ENCODE measurements around the gene TAOK1. TPM values are rescaled to one million over a fixed set of nuclear protein-coding genes. Genes with fewer than 3 reads are reported as not detected.
A peak's percentile ranks its signal among the peaks of the same experiment; 100 is the strongest.

TAOK1 gene
- total and polyA plus RNA-seq, 5 donors = 9.8 to 72.2 (median 48.1) TPM

DNA sequence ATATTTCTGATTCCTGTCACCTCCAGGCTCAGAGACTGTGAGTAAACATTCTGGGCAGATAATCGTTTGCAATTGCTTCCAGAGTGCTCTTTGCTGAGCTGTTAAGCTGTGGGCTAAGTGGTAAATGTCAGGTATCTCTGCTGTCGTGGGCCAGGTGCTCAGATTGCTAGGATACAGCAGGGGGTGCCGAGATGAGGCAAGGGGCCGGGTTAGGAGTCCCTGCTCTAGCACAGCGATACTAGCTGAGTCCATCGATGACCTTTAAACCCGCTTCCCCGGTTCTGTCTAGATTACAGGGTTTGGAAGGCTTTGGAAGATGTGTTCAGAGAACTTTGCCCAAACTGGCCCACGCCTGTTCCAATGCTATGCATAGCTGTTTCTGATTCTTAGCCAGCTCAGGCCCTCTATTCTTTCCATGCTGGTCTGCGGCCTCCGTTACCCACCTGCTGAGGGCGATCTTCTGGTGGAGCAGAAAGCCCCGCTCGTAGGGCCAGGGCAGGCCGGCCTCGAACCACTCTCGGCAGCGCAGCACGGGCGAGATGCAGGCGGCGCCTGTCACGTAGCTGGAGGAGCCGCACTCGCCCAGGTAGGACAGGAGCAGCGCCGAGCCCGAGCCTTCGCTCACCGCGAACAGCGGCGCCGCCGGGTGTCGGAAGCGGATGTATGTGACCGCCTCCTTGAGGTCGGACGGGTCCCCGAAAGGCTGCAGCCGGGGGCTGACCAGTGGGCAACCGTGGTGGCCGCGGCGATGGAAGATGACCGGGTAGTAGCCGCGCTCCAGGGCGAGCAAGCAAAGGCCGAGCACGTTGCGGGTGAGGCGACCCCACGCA is 175.7 kb downstream of the TAOK1 start:
- DNase-seq = peak; percentile 37 to 76 (median 73)
- WGBS = 22% methylated on average over 55 of the region's 55 CpGs

DNA sequence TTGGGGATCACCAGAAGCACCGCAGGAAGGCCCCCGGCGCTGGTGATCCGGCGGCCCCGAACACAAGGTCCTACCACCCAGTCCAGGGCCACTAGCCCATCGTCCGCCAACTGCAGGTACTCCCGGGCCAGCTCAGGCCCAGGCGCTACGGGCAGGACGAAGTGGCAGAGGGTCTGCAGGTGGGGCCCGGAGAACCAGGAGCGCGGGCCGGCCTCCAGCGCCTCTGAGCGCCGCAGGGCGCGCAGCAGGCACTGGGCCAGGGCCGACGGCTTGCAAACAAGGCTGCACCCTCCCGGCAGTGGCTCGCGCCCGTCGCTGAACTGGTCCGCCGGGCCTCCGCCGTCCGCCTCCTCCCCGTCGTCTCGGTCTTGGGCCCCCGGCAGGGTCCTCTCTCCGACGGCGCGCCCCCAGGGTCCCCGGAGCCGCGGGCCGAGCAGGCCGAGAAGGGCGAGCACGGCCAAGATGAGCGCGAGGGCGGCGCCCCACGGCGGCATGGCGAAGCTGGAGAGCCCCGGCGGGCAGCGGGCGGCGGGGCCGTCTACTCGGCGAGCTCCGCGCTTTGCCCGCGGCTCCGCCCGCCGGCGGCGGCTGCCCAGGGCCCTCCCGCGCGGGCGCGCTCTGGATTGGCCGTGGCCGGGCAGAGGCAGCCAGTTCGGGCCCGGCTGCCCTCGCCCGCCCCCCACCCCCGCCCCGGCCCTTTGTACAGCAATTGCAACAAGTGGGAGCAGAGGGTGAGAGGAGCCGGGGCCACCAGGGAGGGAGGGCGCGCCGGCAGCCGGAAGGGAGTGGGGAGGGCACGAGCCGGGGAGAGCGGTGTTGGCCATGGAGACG is 176.5 kb downstream of the TAOK1 start, which contains the start of gene ABHD15:
ABHD15 (minus strand) TSS at position 565 of the 831 bp plus-strand sequence; CDS start at position 494, 71 bp downstream.
- Histone ChIP-seq H3K9me3 (ENCODE audit: control insufficient read depth, low read length) (no peaks in the 10 kb centered on the region), H3K27ac (ENCODE audit: low read length) (peak within 1 kb of the TSS; percentile 61), H3K4me3 (ENCODE audit: low read length) (peak within 1 kb of the TSS; percentile 63), H3K27me3 (ENCODE audit: control insufficient read depth, insufficient read depth) (no peaks in the 10 kb centered on the region), H3K4me1 (ENCODE audit: control insufficient read depth, insufficient read depth, low read length) (peaks cover 8% of the 10 kb centered on the region)
- DNase-seq (peak; percentile 76 to 89 (median 89)), ATAC-seq (peak; percentile 48 to 57)
- 2% methylated on average over 94 of the region's 94 CpGs for WGBS
- intact Hi-C loops (cut with DNase I) = no loop called here

More for the DNA sequence above, 175.7 kb downstream of the TAOK1 start:
- intact Hi-C loops (cut with DNase I) = no loop called here
- no peak overlapping the region for H3K27ac ChIP-seq (ENCODE audit: low read length)
- H3K9me3 ChIP-seq (ENCODE audit: control insufficient read depth, low read length) = no peaks in the 10 kb centered on the region
- ATAC-seq = peak in 1 of 2 donors; percentile 1
- no peaks in the 10 kb centered on the region for H3K27me3 ChIP-seq (ENCODE audit: control insufficient read depth, insufficient read depth)
- peaks cover 9% of the 10 kb centered on the region for H3K4me1 ChIP-seq (ENCODE audit: control insufficient read depth, insufficient read depth, low read length)
- peak overlapping the region; percentile 63 for H3K4me3 ChIP-seq (ENCODE audit: low read length)

DNA sequence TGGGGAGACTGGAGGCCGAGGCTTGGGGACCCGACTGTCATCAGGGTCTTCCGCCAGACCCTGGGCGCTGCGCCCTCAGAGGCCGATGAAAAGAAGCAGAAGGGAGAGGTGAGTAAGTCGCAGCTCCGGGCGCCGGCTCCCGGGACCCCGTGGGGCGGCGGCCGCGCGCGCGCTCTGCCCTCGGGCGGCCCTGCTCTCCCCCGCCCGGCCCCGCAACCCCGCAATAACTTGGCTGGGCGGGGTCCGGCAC is 177.1 kb downstream of the TAOK1 start:
- under 1% methylated on average over 27 of the region's 27 CpGs for WGBS
- H3K4me1 ChIP-seq (ENCODE audit: control insufficient read depth, insufficient read depth, low read length) = peaks cover 8% of the 10 kb centered on the region
- no peaks in the 10 kb centered on the region for H3K27me3 ChIP-seq (ENCODE audit: control insufficient read depth, insufficient read depth)
- intact Hi-C loops (cut with DNase I) = no loop called here
- peak overlapping the region; percentile 63 for H3K4me3 ChIP-seq (ENCODE audit: low read length)
- peak overlapping the region; percentile 61 for H3K27ac ChIP-seq (ENCODE audit: low read length)
- DNase-seq (no peak), ATAC-seq (peak; percentile 1 to 3)
- H3K9me3 ChIP-seq (ENCODE audit: control insufficient read depth, low read length) = no peaks in the 10 kb centered on the region

DNA sequence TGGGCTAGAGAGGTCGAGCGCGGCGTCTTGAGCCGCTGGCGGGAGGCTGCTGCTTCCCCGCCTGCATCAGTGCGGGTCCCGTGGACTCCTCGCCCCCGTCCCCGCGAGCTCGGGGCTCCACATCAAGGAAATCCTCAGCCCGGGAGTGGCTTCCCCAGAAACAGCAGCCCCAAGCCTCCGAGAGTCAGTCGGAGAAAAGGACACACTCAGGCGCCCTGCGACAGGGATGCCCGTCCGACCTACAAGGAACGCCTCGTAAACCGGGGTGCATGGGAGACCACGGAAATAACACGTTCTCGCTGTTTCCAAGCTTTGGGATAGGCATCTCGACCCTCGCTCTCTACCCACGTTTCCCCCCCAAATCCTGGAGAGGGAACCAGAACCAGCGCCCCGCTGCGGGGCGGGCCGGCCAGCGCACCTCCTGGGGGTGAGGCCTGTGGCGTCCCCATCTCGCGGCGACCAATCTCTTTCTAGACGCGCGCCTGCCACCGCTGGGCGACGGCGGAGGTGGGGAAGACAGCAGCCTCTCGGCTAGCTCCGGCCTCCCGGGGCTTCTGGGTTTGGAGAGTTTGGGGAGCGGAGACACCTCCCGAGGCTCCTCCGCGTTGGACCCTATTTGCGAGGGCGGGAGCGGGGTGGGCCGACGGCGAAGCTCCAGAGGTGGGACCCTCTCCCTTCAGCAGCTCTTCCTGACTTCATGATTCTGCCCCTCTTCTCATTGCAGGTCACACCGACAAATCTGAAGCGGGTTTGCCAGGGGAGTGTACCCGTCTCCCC is 177.6 kb downstream of the TAOK1 start:
- Histone ChIP-seq H3K4me1 (ENCODE audit: control insufficient read depth, insufficient read depth, low read length) (peaks cover 8% of the 10 kb centered on the region), H3K27me3 (ENCODE audit: control insufficient read depth, insufficient read depth) (no peaks in the 10 kb centered on the region), H3K4me3 (ENCODE audit: low read length) (peak overlapping the region; percentile 63), H3K27ac (ENCODE audit: low read length) (peak overlapping the region; percentile 61), H3K9me3 (ENCODE audit: control insufficient read depth, low read length) (no peaks in the 10 kb centered on the region)
- ATAC-seq = peak; percentile 42 to 49
- WGBS = under 1% methylated on average over 63 of the region's 63 CpGs
- intact Hi-C loops (cut with DNase I) = no loop called here
- peak; percentile 75 to 89 (median 88) for DNase-seq

GRCh38 chr17:29568331-29569244 is 178.4 kb downstream of the TAOK1 start, which contains the start of gene TP53I13:
Gene TP53I13, plus strand, starts transcription at chr17:29568701. Its CDS starts 58 bp downstream, at chr17:29568759.
- no peaks in the 10 kb centered on the region for H3K27me3 ChIP-seq (ENCODE audit: control insufficient read depth, insufficient read depth)
- peak within 1 kb of the TSS; percentile 63 for H3K4me3 ChIP-seq (ENCODE audit: low read length)
- H3K9me3 ChIP-seq (ENCODE audit: control insufficient read depth, low read length) = no peaks in the 10 kb centered on the region
- ATAC-seq (peak; percentile 72 to 78), DNase-seq (peak; percentile 90 to 97 (median 96))
- intact Hi-C loops (cut with DNase I) = no loop called here
- 1% methylated on average over 85 of the region's 85 CpGs for WGBS
- H3K4me1 ChIP-seq (ENCODE audit: control insufficient read depth, insufficient read depth, low read length) = peaks cover 8% of the 10 kb centered on the region
- peak within 1 kb of the TSS; percentile 76 for H3K27ac ChIP-seq (ENCODE audit: low read length)

DNA sequence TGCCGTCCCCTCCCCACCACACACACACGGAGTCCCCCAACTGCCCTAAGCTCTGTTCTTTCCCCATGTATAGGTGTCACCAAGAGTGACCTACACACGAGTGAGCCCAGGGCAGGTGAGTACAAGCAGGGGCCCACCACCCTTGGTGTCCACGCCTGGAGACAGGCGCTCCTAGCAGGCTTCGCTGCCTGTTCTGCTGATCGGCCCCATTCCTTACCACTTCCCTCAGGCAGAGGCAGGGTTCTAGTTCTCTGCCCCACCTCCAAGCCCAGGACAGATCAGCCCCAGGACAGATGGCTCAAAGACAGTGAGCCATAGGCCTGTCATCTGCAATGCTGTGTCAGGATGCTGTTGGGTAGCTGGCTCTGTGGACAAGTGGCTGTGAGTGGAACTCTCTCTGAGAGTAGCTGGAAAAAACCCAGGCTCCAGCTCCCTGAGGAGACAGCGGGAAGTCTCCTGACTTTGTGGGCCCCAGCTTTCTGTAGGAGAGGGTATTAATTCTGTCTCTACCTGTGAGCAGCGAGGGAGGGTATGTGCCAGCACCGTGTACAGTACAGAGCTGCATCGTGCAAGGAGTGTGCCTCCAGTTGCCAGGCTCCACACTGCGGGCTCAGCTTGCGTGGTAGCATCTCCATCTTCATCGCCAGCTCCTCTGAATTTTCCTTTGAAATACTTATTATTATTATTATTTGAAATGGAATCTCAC is 179.2 kb downstream of the TAOK1 start:
- DNase-seq = peak; percentile 17 to 50 (median 47)
- Histone ChIP-seq H3K27ac (ENCODE audit: low read length) (peak overlapping the region; percentile 76), H3K9me3 (ENCODE audit: control insufficient read depth, low read length) (no peaks in the 10 kb centered on the region), H3K4me3 (ENCODE audit: low read length) (peak overlapping the region; percentile 63), H3K27me3 (ENCODE audit: control insufficient read depth, insufficient read depth) (no peaks in the 10 kb centered on the region), H3K4me1 (ENCODE audit: control insufficient read depth, insufficient read depth, low read length) (peaks cover 8% of the 10 kb centered on the region)
- intact Hi-C loops (cut with DNase I) = no loop called here
- 58% methylated on average over 14 of the region's 14 CpGs for WGBS
- no peak for ATAC-seq

DNA sequence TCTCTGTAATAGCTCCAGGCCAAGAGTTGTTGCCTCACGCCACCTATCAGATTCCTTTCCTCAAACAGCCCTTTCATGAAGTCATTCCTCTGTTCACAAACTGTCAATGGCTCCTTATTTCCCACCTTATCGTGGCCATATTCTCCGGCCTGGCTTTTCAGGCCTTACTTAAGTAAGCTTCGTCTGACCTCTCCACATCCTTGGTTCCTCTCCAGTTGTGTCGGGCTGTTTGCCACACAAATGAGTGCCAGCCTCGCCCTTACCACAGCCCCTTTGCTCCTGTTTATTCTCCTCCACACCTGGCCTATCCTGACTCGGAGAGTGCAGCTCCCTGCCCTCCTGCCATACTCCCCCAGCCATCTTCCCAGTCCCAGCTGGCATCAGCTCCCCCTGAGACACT is 180.4 kb downstream of the TAOK1 start:
- H3K4me1 ChIP-seq (ENCODE audit: control insufficient read depth, insufficient read depth, low read length) = peaks cover 8% of the 10 kb centered on the region

DNA sequence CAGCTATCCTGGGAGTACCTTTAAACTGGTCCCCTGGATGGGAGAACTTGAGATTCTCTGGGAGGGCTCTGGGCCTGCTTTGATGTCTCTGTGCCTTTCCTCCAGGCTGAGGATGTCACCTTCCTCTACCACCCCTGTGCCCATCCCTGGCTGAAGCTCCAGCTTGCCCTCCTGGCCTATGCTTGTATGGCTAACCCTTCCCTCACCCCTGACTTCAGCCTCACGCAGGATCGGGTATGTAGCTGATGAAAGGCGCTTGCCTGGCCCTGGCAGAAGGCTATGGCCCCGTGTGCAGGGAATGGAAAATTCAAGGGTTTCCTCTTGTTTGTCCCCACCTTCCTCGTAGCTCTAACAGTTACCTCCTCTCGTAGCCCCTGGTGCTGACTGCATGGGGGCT is 181.3 kb downstream of the TAOK1 start:
- H3K4me1 ChIP-seq (ENCODE audit: control insufficient read depth, insufficient read depth, low read length) = peaks cover 8% of the 10 kb centered on the region
- H3K27ac ChIP-seq (ENCODE audit: low read length) = no peak overlapping the region
- no peaks in the 10 kb centered on the region for H3K27me3 ChIP-seq (ENCODE audit: control insufficient read depth, insufficient read depth)
- DNase-seq = peak in 1 of 3 donors; percentile 20
- no peak for ATAC-seq
- 87% methylated on average over 6 of the region's 6 CpGs for WGBS
- H3K4me3 ChIP-seq (ENCODE audit: low read length) = no peak overlapping the region
- H3K9me3 ChIP-seq (ENCODE audit: control insufficient read depth, low read length) = no peaks in the 10 kb centered on the region
- intact Hi-C loops (cut with DNase I) = no loop called here

More for the DNA sequence above, 180.4 kb downstream of the TAOK1 start:
- no peak for ATAC-seq
- Histone ChIP-seq H3K9me3 (ENCODE audit: control insufficient read depth, low read length) (no peaks in the 10 kb centered on the region), H3K27me3 (ENCODE audit: control insufficient read depth, insufficient read depth) (no peaks in the 10 kb centered on the region), H3K27ac (ENCODE audit: low read length) (no peak overlapping the region), H3K4me3 (ENCODE audit: low read length) (no peak overlapping the region)
- intact Hi-C loops (cut with DNase I) = no loop called here
- WGBS = 83% methylated on average over 7 of the region's 7 CpGs
- peak in 2 of 3 donors; percentile 7 to 44 for DNase-seq

DNA sequence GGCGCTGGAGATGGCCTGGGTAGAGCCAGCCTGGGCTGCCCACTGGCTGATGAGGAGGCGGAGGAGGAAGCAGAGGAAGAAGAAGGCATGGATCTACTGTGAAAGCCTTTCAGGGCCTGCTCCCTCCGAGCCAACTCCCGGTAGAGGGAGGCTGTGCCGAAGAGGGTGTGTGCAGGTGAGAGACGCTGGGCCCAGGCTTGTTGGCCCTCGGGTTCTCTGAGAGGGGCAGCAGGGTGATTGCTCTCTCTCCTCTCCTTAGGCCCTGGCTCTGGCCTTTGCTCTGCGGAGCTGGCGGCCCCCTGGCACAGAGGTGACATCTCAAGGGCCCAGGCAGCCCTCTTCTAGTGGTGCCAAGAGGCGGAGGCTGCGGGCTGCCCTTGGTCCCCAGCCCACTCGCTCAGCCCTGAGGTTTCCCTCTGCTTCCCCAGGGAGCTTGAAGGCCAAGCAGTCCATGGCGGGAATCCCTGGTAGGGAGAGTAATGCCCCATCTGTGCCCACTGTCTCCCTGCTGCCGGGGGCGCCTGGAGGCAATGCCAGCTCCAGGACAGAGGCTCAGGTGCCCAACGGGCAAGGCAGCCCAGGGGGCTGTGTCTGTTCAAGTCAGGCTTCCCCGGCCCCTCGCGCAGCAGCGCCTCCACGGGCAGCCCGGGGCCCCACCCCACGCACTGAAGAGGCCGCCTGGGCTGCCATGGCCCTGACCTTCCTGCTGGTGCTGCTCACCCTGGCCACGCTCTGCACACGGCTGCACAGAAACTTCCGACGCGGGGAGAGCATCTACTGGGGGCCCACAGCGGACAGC is 181.9 kb downstream of the TAOK1 start:
- no peaks in the 10 kb centered on the region for H3K9me3 ChIP-seq (ENCODE audit: control insufficient read depth, low read length)
- H3K27ac ChIP-seq (ENCODE audit: low read length) = no peak overlapping the region
- H3K27me3 ChIP-seq (ENCODE audit: control insufficient read depth, insufficient read depth) = no peaks in the 10 kb centered on the region
- peak; percentile 39 to 82 (median 78) for DNase-seq
- WGBS = 43% methylated on average over 30 of the region's 30 CpGs
- peak overlapping the region; percentile 26 for H3K4me3 ChIP-seq (ENCODE audit: low read length)
- ATAC-seq = peak; percentile 10 to 25
- peaks cover 8% of the 10 kb centered on the region for H3K4me1 ChIP-seq (ENCODE audit: control insufficient read depth, insufficient read depth, low read length)
- intact Hi-C loops (cut with DNase I) = no loop called here
